Stimulated activated CD4-positive, alpha-beta T cell treated with anti-CD3 and anti-CD28 coated beads, Interleukin-1b, Interleukin-23, amount 100 ng/mL, for 1 hour (primary cell): Measurements from ENCODE around the gene CHD6.

Experiments
- DNase-seq, 2 donors: peaks; one replicate each; pipeline ENCODE4 v3.0.0-alpha.2; 2020; ENCODE audit warnings: low read depth in 2 of 2

Gene CHD6

GRCh38 chr20:41463567-41463966 lies 154.6 kb downstream of the CHD6 start:
- DNase-seq: no peak

GRCh38 chr20:41462372-41463161 lies 155.6 kb downstream of the CHD6 start:
- no peak for DNase-seq

GRCh38 chr20:41458761-41459160 lies 159.4 kb downstream of the CHD6 start:
- DNase-seq: no peak

GRCh38 chr20:41457173-41457857 lies 160.9 kb downstream of the CHD6 start:
- DNase-seq: no peak

- no peak for DNase-seq
These were observed 161.8 kb downstream of the CHD6 start for GRCh38 chr20:41456351-41456750.

GRCh38 chr20:41454250-41454649 lies 163.9 kb downstream of the CHD6 start:
- no peak for DNase-seq

GRCh38 chr20:41453010-41453950 lies 164.9 kb downstream of the CHD6 start:
- no peak for DNase-seq

- no peak for DNase-seq
These were observed 166.0 kb downstream of the CHD6 start for GRCh38 chr20:41452226-41452625.

GRCh38 chr20:41447006-41447405 lies 171.2 kb downstream of the CHD6 start:
- DNase-seq: no peak

- DNase-seq: no peak
These were observed 171.7 kb downstream of the CHD6 start for GRCh38 chr20:41446456-41446855.

- no peak for DNase-seq
These were observed 173.4 kb downstream of the CHD6 start for GRCh38 chr20:41444821-41445220.

- DNase-seq: no peak
These were observed 174.5 kb downstream of the CHD6 start for GRCh38 chr20:41443691-41444090.

GRCh38 chr20:41440882-41441281 lies 177.3 kb downstream of the CHD6 start:
- DNase-seq: no peak

- no peak for DNase-seq
These were observed 180.3 kb downstream of the CHD6 start for GRCh38 chr20:41437836-41438235.

- no peak for DNase-seq
These were observed 181.5 kb downstream of the CHD6 start for GRCh38 chr20:41436679-41437078.

GRCh38 chr20:41433203-41433602 lies 185.0 kb downstream of the CHD6 start:
- DNase-seq: no peak

GRCh38 chr20:41432746-41433145 lies 185.4 kb downstream of the CHD6 start:
- no peak for DNase-seq

GRCh38 chr20:41428285-41428684 lies 189.9 kb downstream of the CHD6 start:
- no peak for DNase-seq

- no peak for DNase-seq
These were observed 190.3 kb downstream of the CHD6 start for GRCh38 chr20:41427833-41428232.

- no peak for DNase-seq
These were observed 191.2 kb downstream of the CHD6 start for GRCh38 chr20:41426976-41427375.

- DNase-seq: no peak
These were observed 191.9 kb downstream of the CHD6 start for GRCh38 chr20:41426086-41426830.
